ENCODE results near the gene UXS1.
A peak's percentile ranks its signal among the peaks of the same experiment; 100 is the strongest.

Gene UXS1

DNA sequence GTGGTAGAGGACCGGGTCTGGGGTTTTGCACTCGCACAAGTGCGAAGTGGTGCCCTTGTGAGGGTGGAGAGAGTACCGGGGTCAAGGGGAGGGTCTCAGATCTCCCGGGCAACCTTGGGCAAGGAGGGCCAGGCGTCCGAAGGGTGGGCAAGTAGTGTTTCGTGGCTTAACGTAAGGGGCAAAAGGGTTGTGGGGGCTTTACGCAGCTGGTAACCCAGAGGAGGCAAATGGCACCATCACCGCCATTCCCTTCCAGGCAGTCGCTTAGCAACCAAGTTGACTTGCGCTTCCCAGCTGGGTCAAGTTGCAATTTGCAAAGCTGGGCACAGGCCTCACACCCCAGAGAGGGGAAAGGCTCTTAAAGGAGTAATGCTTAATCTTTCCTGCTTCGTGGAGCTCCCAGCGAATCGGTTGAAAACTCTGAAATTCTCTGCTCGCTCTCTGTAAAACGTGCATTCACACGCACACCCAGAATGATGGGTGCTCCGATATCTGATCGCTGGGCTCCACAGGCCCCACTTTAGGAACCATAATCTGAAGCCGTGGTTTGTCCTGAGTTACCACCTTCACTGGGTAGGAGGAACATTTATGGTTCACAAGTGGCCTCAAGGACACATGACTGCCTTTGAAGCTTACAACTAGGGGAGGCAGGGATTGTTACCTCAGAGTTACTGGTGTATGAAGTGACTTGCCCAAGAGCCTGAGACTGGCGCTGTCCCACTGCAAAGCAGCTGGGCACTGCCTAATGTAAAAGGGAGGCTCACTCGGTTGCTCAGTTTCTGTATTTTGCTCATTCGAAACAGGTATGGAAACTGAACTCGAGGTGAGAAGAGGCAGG lies 127.9 kb downstream of the UXS1 start:
- TF ChIP-seq, protein P1, sequence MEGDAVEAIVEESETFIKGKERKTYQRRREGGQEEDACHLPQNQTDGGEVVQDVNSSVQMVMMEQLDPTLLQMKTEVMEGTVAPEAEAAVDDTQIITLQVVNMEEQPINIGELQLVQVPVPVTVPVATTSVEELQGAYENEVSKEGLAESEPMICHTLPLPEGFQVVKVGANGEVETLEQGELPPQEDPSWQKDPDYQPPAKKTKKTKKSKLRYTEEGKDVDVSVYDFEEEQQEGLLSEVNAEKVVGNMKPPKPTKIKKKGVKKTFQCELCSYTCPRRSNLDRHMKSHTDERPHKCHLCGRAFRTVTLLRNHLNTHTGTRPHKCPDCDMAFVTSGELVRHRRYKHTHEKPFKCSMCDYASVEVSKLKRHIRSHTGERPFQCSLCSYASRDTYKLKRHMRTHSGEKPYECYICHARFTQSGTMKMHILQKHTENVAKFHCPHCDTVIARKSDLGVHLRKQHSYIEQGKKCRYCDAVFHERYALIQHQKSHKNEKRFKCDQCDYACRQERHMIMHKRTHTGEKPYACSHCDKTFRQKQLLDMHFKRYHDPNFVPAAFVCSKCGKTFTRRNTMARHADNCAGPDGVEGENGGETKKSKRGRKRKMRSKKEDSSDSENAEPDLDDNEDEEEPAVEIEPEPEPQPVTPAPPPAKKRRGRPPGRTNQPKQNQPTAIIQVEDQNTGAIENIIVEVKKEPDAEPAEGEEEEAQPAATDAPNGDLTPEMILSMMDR (IDR thresholded peaks at IDR 0.05) = no peak
- H3K9me3 ChIP-seq = no peaks in the 10 kb centered on the region
- no peak for DNase-seq
- no peaks in the 10 kb centered on the region for H3K27me3 ChIP-seq
- H3K4me1 ChIP-seq = peaks cover 0 to 16% (median 9%) of the 10 kb centered on the region in 4 donors
- peak overlapping the region; percentile 62 to 81 for H3K4me3 ChIP-seq
- H3K27ac ChIP-seq = peak overlapping the region; percentile 66 to 70
- H3K36me3 ChIP-seq = no peaks in the 10 kb centered on the region
- intact Hi-C loops (cut with DNase I; ENCODE audit: low total_unique reads) = no loop called here

DNA sequence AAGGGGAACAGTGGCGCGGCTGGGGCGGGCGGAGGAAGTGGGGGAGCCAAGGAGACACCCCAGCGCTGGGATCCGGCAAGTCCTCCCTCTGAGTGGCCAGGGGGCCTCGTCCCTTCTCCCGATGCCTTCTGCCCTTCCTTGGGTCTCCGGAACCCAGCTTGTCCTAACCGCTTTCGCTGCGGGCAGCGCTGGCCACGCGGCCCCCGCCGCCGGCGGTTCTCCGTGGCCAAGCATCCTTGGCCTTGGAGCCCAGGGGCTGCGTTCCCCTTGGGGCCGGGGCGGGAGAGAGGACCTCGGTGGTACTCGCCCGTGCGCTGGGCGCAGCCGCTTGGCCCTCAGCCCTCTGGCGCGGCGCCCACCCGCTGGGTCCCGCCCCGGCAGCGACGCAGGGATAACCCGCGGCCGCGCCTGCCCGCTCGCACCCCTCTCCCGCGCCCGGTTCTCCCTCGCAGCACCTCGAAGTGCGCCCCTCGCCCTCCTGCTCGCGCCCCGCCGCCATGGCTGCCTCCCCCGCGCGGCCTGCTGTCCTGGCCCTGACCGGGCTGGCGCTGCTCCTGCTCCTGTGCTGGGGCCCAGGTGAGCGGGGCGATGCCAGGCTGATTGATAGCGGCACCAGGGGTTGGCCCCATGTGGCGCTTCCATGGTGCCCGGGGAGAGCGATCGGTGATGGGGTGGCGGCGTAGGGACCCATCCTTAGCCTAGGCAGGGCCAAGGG lies 128.7 kb downstream of the UXS1 start:
- H3K4me3 ChIP-seq = peak overlapping the region; percentile 62 to 81

DNA sequence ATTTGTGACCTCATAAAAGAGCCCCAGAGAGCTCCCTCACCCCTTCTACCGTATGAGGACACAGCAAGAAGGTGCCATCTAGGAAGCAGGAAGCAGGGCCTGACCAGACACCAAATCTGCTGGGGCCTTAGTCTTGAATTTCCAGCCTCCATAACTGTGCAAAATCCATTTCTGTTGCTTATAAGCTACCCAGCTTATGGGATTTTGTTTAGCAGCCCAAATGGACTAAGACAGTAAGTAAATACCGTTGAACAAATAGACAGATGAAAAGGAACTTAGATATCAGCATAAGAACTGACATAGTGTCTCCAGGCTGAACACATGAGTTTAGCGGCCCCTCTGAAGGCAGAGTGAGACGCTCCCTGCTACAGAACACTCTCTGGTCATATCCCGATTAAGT lies 130.9 kb downstream of the UXS1 start:
- H3K4me1 ChIP-seq = peaks cover 0 to 20% (median 11%) of the 10 kb centered on the region in 4 donors
- no peak for DNase-seq
- no peak overlapping the region for H3K4me3 ChIP-seq
- no peaks in the 10 kb centered on the region for H3K9me3 ChIP-seq
- TF ChIP-seq, protein P1 (IDR thresholded peaks at IDR 0.05) = no peak
- no peaks in the 10 kb centered on the region for H3K36me3 ChIP-seq
- intact Hi-C loops (cut with DNase I; ENCODE audit: low total_unique reads) = no loop called here
- no peak overlapping the region for H3K27ac ChIP-seq
- no peaks in the 10 kb centered on the region for H3K27me3 ChIP-seq

More for the DNA sequence above, 128.7 kb downstream of the UXS1 start:
- Histone ChIP-seq H3K27me3 (no peaks in the 10 kb centered on the region), H3K9me3 (no peaks in the 10 kb centered on the region), H3K27ac (peak overlapping the region; percentile 66 to 70), H3K4me1 (peaks cover 0 to 16% (median 9%) of the 10 kb centered on the region in 4 donors), H3K36me3 (no peaks in the 10 kb centered on the region)
- intact Hi-C loops (cut with DNase I; ENCODE audit: low total_unique reads) = no loop called here
- TF ChIP-seq, protein P1 (IDR thresholded peaks at IDR 0.05) = no peak
- DNase-seq = no peak

DNA sequence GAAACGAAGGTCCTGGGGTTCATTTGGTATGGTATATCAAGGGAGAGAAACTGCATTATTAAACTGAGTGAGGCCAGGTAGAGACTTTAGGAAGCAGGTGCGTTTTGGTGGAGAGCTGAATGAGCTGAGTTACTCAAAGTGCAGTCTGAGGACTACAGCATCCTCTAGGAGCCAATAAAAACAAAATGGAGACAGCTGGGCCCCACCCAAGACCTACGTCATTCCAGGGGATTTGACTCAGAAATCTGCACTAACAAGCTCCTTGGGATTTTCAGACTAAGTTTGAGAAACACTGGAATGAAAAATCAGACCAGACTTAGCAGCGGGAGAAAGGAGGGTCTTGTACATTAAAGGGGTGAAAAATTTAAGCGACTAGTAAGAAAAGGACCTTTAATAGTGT lies 131.5 kb downstream of the UXS1 start:
- peak; percentile 44 to 74 for DNase-seq
- no peak overlapping the region for H3K4me3 ChIP-seq
- no peaks in the 10 kb centered on the region for H3K36me3 ChIP-seq
- TF ChIP-seq, protein P1 (IDR thresholded peaks at IDR 0.05) = no peak
- no peaks in the 10 kb centered on the region for H3K27me3 ChIP-seq
- no peak overlapping the region for H3K27ac ChIP-seq
- H3K4me1 ChIP-seq = peaks cover 0 to 20% (median 11%) of the 10 kb centered on the region in 4 donors
- no peaks in the 10 kb centered on the region for H3K9me3 ChIP-seq
- intact Hi-C loops (cut with DNase I; ENCODE audit: low total_unique reads) = no loop called here

DNA sequence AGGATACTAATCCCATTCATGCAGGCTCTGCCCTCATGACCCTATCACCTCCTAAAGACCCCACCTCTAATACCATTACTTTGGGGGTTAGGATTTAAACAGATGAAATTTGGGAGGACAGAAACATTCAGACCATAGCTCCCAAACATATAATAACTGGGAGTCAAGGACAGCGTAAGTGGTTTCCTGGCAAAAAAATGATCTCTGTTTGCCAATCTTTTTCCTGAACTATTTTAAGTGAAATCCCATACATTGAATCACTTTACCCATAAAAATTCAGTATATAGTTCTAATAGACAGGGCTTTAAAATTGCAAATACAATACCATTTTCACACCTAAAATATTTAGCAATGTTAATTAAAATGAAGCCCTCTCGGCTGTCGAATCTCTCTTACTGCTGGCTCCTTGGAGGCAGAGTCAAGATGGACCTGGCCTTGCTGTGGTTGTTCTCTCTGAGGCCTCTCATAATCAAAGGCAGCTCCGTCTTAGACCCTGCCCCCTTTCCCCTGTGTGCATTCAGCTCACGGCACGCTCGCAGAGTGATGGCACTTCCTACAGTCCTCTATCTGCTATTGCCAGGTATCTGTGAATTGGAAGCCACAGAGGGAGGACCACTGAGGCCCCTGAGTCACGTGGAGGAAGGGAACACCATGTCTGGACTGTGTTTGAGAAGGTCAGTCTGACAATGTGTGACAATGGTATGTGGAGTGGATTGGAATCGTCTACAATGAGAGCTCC lies 132.3 kb downstream of the UXS1 start:
- intact Hi-C loops (cut with DNase I; ENCODE audit: low total_unique reads) = no loop called here
- no peak for DNase-seq
- H3K4me3 ChIP-seq = no peak overlapping the region
- no peak overlapping the region for H3K27ac ChIP-seq
- H3K36me3 ChIP-seq = no peaks in the 10 kb centered on the region
- TF ChIP-seq, protein P1 (IDR thresholded peaks at IDR 0.05) = no peak
- no peaks in the 10 kb centered on the region for H3K9me3 ChIP-seq
- peaks cover 0 to 20% (median 11%) of the 10 kb centered on the region in 4 donors for H3K4me1 ChIP-seq
- no peaks in the 10 kb centered on the region for H3K27me3 ChIP-seq
